Stomach (tissue), 9 donors: Measurements from ENCODE around the gene CRYL1. TPM values are rescaled to one million over a fixed set of nuclear protein-coding genes. Genes with fewer than 3 reads are reported as not detected.

Source experiments
- DNase-seq, 2 donors: peaks; one replicate each; pipeline versions ENCODE4 v3.0.0 to v3.0.0-alpha.2; 2013 to 2019
- H3K27ac ChIP-seq, 5 donors: fragments of 200-600 bp in 4 of 5; sonication (generic) in 4 of 5; one replicate each; pipeline ENCODE4 v1.5.1; 2013 to 2019; ENCODE audit warnings: mild to moderate bottlenecking in 1 of 5, moderate library complexity in 1 of 5
- H3K27me3 ChIP-seq, 3 donors: fragments of 200-600 bp; sonication (generic); one replicate each; pipeline ENCODE4 v1.5.1; 2017 to 2019; ENCODE audit warnings: mixed run types in 1 of 3
- H3K36me3 ChIP-seq, 4 donors: fragments of 200-600 bp; sonication (generic); 1 replicate in 3 of 4; 2 replicates in 1 of 4; pipeline ENCODE4 v1.5.1; 2016 to 2019
- H3K4me1 ChIP-seq, 4 donors: fragments of 200-600 bp; sonication (generic); one replicate each; pipeline ENCODE4 v1.5.1; 2016 to 2019
- H3K4me3 ChIP-seq, 4 donors: fragments of 200-600 bp; sonication (generic) in 3 of 4; one replicate each; pipeline ENCODE4 v1.5.1; 2016 to 2019; ENCODE audit warnings: mild to moderate bottlenecking in 1 of 4
- H3K9me3 ChIP-seq, 4 donors: fragments of 200-600 bp; sonication (generic); one replicate each; pipeline ENCODE4 v1.5.1; 2016 to 2019
- CTCF ChIP-seq, 7 experiments: fragments of 450-650 bp in 4 of 7; fragments of 200-600 bp in 3 of 7; sonication (generic) in 3 of 7; IDR thresholded peaks; one replicate each; pipeline ENCODE4 v1.5.1; 2016 to 2019; ENCODE audit warnings: antibody characterized with exemption in 7 of 7, control low read depth in 2 of 7, mild to moderate bottlenecking in 1 of 7
- EP300 ChIP-seq: sonication (generic); formaldehyde crosslinking; IDR thresholded peaks from one replicate; pipeline ENCODE4 v1.6.1; 2017; ENCODE audit warnings: antibody characterized with exemption
- POLR2A ChIP-seq, 4 donors: fragments of 450-650 bp; IDR thresholded peaks; one replicate each; pipeline ENCODE4 v1.6.1; 2016; ENCODE audit warnings: antibody characterized with exemption in 4 of 4, control low read depth in 2 of 4, mild to moderate bottlenecking in 1 of 4, moderate library complexity in 1 of 4
- POLR2AphosphoS5 ChIP-seq, 3 donors: sonication (generic); formaldehyde crosslinking; IDR thresholded peaks; one replicate each; pipeline ENCODE4 v1.6.1; 2016; ENCODE audit warnings: antibody characterized with exemption in 3 of 3
- WGBS, 5 donors: extraction: QIAGEN DNeasy Blood & Tissue Kit in 3 of 5; methylation state at CpG; one replicate each; pipeline versions ENCODE4 v1.1.5 to v1.1.7; 2013 to 2018; 5-methylcytosine and 5-hydroxymethylcytosine counted together
- intact Hi-C: fragments of 100-400 bp; cut with DNase I; formaldehyde crosslinking; loops from one replicate; pipeline ENCODE4 v1.15.1; 2023; ENCODE audit warnings: low total_unique reads
- polyA plus RNA-seq, 3 donors: library from polyadenylated mRNA; stranded (reverse); fragments of 200-250 nt; gene quantifications; one replicate each; pipeline ENCODE4 v1.2.3, GENCODE V29; 2013
- total RNA-seq, 5 donors: library from RNA; depleted of rRNA; stranded (reverse); fragments of >200 nt; gene quantifications; one replicate each; pipeline versions ENCODE4 v1.1.0 to v1.2.3, GENCODE V29; 2014 to 2016
- donor health status: healthy with polysubstance abuse.
- donor health status: Bipolar disorder and iron deficiency.
- donor health status: healthy.

CRYL1 gene
- total and polyA plus RNA-seq, 8 donors: 11.6 to 112 (median 38.0) TPM

GRCh38 chr13:20398459-20398858, 127.2 kb downstream of the CRYL1 start:
- no peak overlapping the region for H3K4me3 ChIP-seq
- H3K4me1 ChIP-seq: no peaks in the 10 kb centered on the region
- peaks cover 0 to 18% (median 9%) of the 10 kb centered on the region in 4 donors for H3K36me3 ChIP-seq
- 69 to 75% (median 72%) methylated on average over 10 of the region's 10 CpGs for WGBS, 5 donors
- peak; percentile 7 to 41 for DNase-seq
- intact Hi-C loops: no loop called here
- TF ChIP-seq POLR2AphosphoS5 (IDR thresholded peaks at IDR 0.05) (no peak), CTCF (IDR thresholded peaks at IDR 0.05) (no peak), EP300 (no peak), POLR2A (IDR thresholded peaks at IDR 0.05) (no peak)
- H3K9me3 ChIP-seq: no peaks in the 10 kb centered on the region
- no peaks in the 10 kb centered on the region for H3K27me3 ChIP-seq
- no peak overlapping the region for H3K27ac ChIP-seq

GRCh38 chr13:20397896-20398295, 127.8 kb downstream of the CRYL1 start:
- intact Hi-C loops: no loop called here

GRCh38 chr13:20395061-20395916, 130.4 kb downstream of the CRYL1 start:
- intact Hi-C loops: no loop called here
- no peaks in the 10 kb centered on the region for H3K27me3 ChIP-seq
- TF ChIP-seq EP300: no peak
- no peak for TF ChIP-seq POLR2A (IDR thresholded peaks at IDR 0.05)
- TF ChIP-seq POLR2AphosphoS5 (IDR thresholded peaks at IDR 0.05): no peak
- TF ChIP-seq CTCF (IDR thresholded peaks at IDR 0.05): no peak
- DNase-seq: peak in 1 of 2 donors; percentile 19
- H3K9me3 ChIP-seq: peaks cover 0 to 7% (median 0%) of the 10 kb centered on the region in 4 donors
- WGBS, 5 donors: 90 to 94% (median 92%) methylated on average over 25 to 26 of the region's 26 CpGs
- H3K4me1 ChIP-seq: no peaks in the 10 kb centered on the region
- H3K27ac ChIP-seq: no peak overlapping the region
- H3K36me3 ChIP-seq: no peaks in the 10 kb centered on the region
- H3K4me3 ChIP-seq: no peak overlapping the region

More at GRCh38 chr13:20397896-20398295, 127.8 kb downstream of the CRYL1 start:
- H3K4me3 ChIP-seq: no peak overlapping the region
- peak in 1 of 2 donors; percentile 17 for DNase-seq
- no peaks in the 10 kb centered on the region for H3K27me3 ChIP-seq
- peaks cover 0 to 12% (median 3%) of the 10 kb centered on the region in 4 donors for H3K36me3 ChIP-seq
- TF ChIP-seq POLR2AphosphoS5 (IDR thresholded peaks at IDR 0.05): no peak
- TF ChIP-seq CTCF (IDR thresholded peaks at IDR 0.05): no peak
- no peak for TF ChIP-seq EP300
- TF ChIP-seq POLR2A (IDR thresholded peaks at IDR 0.05): no peak
- H3K27ac ChIP-seq: no peak overlapping the region
- H3K9me3 ChIP-seq: no peaks in the 10 kb centered on the region
- H3K4me1 ChIP-seq: no peaks in the 10 kb centered on the region
- 94 to 98% (median 95%) methylated on average over 5 of the region's 5 CpGs for WGBS, 5 donors

GRCh38 chr13:20394506-20394905, 131.2 kb downstream of the CRYL1 start:
- WGBS, 5 donors: 38 to 59% (median 48%) methylated on average over 27 to 30 of the region's 30 CpGs
- no peaks in the 10 kb centered on the region for H3K27me3 ChIP-seq
- peak; percentile 17 to 32 for DNase-seq

More at GRCh38 chr13:20394506-20394905, 131.2 kb downstream of the CRYL1 start:
- Histone ChIP-seq H3K27ac (no peak overlapping the region), H3K9me3 (peaks cover 0 to 7% (median 0%) of the 10 kb centered on the region in 4 donors), H3K4me3 (no peak overlapping the region), H3K36me3 (no peaks in the 10 kb centered on the region), H3K4me1 (no peaks in the 10 kb centered on the region)
- TF ChIP-seq POLR2A (IDR thresholded peaks at IDR 0.05) (no peak), POLR2AphosphoS5 (IDR thresholded peaks at IDR 0.05) (no peak), EP300 (no peak), CTCF (IDR thresholded peaks at IDR 0.05) (no peak)
- intact Hi-C loops: no loop called here
